CD4-positive, alpha-beta T cell treated with Interferon alpha-2 for 1 hour (primary cell): Measurements from ENCODE around the gene ARSB.
"Not testable (repeated sequence)": the region's sequence is repeated elsewhere in the genome, so short reads cannot be mapped to it uniquely, and the experiment has no call there.

Experiments used
- DNase-seq, 2 donors: peaks; one replicate each; pipeline ENCODE4 v3.0.0-alpha.2; 2020 to 2022

ARSB gene

DNA sequence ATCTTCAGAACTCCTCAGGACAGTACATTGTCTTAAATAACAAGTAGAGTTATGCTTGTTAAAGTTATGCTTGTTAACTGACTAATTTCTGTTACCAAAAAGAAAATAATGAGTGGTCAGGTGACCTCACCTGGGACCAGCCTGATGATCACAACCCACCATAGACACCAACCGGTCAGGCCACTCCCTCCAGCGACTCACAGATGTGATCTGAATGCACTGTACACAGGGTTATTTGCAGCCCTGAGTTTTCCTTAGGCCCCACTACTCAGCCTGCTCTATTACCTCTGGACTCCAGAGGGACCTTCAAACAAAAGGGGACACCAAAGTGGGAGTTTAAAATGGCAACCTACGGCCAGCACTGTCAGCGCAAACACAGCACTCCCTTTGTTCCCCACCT, 55.3 kb downstream of the ARSB start:
- DNase-seq, result no peak

DNA sequence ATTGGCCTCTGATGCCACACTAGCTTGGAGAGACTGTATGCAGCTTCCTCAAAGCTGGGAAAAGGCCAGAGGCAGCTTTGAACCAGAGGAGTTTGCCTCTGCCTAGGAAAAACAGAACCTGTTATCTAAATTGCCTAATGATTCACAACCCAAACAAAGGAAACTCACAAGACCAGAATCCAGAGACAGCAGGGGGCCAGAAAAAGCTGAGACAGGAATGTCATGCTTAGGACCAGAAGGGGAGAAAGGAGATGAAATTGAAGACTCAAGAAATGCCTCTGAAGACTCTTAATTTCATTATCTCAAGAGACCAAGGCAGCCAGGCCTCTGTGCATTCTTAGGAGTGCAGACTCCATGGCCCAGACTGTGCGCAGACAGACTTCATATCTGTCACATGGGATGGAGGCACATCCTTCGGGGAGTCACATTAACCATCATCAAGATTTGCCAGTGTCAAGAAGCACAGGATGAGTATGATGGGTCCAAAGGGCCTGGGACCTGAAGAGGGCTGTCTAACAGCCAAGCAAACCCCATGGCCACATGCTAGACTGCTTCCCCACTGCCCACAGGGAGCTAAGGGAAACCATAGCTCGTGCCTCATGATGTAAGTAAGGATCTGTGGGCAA, 57.3 kb downstream of the ARSB start:
- DNase-seq, result no peak

DNA sequence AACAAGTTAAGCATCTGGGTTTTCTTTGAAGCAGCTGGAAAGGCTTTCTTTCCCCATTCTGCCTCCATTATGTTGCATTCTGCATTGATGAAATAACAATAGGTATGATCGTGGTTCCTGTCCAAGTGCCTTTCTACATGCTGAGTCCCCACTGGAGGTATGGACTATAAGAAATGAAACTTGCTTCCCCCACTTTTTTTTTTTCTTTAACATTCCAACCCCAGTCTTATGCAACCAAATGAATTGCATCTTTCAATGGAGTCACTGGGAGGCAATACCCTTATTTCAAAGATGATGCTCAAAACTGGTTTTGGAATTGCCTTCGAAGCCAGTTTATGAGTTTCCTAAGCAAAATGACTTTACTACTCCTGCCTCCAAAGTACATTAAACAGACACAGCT, 58.9 kb downstream of the ARSB start:
- no peak for DNase-seq

DNA sequence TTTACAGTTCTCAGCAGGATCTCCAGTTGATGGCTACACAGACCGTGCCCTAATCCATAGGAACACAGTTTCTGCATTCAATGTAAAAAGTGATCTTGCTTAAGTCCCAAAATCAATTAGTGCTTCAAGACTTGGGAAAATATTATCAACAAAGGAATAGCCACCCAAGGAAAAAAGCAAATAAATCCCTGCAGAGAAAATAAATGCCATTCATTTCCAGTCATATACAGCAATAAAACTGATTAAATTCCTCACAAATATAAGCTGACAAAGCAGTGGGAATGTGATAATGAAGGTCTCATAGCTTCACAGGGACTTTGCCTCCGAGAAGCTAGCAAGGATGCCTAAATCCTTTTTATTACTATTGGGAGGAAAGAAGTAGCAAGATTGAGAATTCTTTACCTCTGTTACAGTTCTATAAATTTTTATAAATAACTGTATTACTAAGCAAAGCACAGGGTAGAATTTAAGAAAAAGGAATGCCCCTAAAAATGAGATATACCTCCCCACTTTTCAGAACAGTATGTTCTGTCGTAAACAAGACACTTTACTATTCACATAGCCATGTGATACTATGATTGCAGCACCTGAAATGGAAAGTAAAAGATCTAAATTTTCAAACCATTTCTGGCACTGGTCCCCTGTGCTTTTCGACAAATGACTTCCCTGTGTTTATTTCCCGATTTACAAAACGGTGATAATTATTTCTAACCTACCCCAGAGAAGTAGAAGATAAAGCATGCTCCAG, 59.8 kb downstream of the ARSB start:
- DNase-seq, result no peak

DNA sequence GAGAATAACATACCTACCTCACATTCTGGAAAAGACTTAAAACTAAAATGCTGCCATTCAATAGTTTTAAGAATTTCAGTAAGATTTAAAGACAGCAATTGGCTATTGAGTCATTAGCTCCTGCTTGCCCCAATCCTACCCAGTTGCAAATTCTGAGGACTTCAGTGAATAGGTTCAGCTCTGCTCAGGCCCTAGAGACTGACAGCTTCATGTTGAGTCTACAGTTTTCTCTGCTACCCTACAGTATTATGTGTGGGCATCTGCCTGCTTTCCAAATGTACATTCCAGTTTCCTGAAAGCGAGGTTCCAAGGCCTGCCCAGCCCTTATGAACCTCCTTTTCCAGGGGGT, 61.5 kb downstream of the ARSB start:
- DNase-seq, result no peak

DNA sequence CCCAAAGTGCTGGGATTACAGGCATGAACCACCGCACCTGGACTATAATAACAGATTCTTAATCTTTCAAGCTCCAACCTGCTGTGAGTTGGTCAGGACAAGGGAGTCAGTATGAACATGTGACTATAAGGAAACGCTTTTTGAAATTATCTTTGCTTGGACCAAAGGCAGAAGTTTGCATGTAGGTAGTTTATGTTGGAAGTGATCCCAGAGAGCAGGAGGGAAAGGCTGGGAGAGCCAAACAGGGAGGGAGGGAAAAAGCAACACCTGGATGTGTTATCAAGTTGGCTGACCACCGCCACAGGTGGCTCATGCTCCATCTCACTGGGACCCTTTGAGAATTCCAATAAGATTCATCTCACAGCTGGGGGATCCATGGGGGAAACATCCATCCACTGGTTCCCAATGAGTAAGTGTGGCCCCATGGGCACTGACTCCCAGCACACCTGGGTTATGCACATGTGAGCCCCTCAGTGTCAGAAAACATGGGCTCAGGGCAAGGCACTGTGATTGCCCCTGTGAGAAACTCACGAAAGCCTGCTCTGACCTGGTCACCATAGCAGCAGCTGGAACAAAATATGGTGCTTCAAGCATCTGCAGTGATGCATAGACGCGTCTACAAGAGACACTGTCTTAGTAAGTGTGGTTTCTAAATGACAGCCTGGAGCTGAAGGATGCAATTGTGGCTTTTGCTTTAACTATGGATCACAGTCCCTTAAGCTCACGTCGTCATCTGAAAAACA, 62.1 kb downstream of the ARSB start:
- DNase-seq, result no peak

DNA sequence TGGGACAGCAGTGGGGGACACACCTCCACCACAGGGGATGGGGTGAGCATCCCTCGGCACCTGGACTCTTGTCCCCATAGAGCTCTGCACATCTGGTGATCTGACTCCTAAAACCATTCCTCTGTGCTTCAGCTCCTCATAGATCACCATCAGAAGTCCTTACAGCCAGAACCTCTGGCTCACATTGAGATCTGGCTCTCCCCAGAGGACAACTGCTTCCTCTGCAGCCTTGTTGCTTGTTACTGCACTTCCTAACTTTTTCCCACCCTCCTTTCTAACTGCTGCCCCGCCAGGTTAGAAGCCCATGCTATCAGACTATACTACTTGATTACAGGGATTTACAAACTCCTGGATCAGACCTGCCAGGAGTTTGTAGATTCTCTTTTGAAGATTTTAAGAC, 64.5 kb downstream of the ARSB start:
- DNase-seq, result no peak

DNA sequence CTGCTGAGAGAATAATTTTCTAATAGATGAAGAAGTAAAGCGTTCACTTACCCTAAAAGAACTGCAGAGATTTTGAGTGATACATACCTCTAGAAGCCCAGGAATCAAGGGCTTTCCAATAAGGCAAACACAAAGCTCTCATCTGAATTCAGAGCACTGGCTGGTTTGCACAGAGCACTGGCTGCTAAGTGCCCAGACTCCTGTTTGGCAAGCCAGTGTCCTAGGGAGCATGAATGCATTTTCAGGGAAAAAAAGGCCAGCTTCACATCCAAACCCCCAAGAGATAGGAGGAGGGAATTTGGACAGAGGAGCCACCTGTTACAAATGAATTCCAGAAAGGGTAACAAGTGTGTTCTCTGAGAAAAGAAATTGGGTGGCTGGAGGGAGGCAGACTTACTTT, 65.3 kb downstream of the ARSB start:
- no peak for DNase-seq

DNA sequence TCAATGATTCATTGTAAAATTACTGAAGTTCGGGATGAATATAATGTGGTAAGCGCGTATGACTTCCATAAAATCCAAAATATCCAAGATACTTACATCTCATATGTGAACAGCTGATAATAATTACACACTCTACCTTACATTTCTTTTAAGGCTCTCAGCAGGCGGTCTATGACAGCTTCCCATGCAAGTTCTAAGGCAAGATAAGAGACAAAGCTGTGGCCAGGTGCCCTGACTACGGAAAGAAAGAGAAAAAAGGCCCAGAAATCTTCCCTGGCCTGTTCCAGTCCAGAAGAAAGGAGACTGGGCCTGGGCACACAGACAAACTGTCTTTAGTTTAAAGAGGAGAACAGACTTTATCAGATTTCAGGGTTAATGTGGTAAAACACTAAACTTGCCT, 69.1 kb downstream of the ARSB start:
- no peak for DNase-seq

DNA sequence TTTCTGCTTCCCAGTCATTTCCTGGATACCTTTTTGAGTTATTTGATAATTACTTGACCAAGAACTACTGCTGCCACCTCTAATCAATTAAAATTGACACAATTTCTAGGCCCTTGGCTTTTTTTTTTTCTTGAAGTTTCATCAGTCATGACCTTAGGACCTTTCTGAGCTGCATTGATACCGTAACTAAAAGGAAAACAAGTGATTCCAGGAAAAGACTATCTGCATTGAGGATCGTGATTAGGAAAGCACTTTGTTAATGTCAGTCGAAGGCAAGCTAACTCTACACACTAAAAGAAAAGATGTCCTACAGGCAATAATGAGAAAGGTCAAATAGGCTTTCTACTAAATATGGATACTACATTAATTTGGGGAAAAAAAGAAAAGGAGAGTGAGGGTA, 69.9 kb downstream of the ARSB start:
- no peak for DNase-seq

DNA sequence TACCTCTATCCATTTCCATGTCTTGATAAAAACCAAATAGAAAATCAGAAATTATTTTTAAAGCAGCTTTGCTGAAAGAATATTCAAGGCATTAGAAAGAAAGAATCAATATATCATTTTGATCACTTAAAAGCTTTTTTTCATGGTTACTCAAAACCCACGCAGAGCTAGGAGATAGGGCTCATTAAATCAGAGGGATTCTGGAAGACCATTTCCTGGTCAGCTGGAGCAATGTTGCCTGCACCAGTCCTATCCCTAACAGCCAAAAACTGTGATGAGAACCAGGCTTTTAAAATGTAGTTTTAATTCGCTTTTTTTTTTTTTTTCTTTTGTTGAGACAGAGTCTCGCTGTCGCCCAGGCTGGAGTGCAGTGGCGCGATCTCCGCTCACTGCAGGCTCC, 72.3 kb downstream of the ARSB start:
- DNase-seq, result no peak

DNA sequence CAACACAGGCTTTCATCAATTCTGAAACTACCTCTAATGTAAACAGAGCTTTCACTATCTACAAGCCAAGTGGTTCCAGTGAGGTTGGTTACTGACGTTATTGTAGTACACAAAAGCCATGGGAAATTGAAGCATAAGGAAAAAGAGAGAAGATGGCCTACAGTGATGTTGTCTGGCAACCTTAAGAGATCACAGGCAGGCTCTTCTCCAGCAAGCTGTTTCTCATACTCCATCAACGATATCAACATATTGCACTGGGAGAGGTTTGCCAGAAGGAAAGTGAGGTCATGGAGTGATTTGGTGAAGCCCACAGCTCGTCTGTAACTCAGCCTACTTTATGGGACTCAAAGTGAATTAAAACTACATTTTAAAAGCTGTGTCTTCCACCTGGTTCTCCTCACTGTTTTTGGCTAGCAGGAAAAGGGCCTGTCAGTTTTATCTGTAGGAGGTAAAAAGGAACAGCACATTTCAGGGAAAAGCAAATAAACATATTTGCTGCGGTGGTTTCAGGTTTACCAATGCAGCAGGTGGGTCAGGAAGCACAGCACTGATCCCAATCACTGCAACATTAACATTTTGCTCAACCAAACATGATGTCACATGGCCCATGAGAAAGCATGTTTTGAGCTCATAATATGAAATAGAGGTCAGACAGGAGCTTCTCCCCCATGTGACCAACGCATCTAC, 72.9 kb downstream of the ARSB start:
- no peak for DNase-seq

DNA sequence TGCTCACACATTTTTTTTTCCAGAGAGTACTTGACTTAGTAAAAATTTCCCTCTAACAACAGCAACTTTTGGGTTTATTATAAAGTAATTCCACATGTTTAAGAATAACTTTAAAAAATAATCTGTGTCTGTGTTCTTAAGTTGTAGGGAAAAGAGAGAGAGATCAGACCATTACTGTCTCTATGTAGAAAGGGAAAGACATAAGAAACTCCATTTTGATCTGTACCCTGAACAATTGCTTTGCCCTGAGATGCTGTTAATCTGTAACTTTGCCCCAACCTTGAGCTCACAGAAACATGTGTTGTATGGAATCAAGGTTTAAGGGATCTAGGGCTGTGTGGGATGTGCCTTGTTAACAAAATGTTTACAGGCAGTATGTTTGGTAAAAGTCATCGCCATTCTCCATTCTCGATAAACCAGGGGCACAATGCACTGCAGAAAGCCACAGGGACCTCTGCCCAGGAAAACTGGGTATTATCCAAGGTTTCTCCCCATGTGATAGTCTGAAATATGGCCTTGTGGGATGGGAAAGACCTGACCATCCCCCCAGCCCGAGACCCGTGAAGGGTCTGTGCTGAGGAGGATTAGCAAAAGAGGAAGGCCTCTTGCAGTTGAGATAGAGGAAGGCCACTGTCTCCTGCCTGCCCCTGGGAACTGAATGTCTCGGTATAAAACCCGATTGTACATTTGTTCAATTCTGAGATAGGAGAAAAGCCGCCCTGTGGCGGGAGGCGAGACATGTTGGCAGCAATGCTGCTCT, 75.7 kb downstream of the ARSB start:
- DNase-seq, result not testable (repeated sequence)

DNA sequence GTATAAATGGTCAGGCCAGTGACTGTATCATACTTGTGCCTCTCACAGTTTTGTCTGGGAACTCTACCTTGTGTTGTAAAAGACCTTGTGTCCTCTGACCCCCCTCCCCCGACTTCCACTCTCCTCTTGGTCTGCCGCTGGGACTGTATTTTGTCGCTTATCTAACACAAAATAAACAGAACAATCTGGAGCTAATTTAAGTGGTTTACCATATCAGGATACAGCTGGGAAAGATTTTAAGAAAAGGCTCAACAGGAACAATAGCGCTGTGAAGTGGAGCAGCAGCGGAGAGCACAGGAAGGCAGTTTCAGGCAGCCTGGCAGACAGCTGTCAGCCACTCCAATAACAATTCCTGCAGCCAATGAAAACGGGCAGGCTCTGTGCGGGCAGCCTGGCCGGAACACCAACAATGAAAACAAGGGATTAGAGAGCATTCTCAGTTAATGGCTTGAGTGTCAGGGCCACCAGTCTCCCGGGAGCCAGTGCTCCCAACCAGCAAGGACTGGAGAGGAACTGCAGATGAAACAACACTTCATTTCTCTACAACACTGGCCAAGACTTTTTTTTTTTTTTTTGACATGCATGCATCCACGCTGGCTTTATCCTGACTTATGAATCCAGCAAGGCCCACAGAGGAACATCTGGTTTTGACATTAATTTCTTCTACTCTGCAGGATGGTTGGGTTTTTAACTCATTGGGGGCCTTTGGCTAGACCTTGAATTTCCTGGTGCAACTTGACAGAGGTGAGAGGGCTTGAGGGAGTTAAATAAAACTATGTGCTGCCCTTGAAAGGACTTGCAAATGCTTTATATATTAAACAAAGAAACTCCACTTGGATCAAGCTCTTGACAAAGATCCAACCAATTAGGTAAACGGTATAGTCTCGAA, 76.7 kb downstream of the ARSB start:
- DNase-seq, result no peak

DNA sequence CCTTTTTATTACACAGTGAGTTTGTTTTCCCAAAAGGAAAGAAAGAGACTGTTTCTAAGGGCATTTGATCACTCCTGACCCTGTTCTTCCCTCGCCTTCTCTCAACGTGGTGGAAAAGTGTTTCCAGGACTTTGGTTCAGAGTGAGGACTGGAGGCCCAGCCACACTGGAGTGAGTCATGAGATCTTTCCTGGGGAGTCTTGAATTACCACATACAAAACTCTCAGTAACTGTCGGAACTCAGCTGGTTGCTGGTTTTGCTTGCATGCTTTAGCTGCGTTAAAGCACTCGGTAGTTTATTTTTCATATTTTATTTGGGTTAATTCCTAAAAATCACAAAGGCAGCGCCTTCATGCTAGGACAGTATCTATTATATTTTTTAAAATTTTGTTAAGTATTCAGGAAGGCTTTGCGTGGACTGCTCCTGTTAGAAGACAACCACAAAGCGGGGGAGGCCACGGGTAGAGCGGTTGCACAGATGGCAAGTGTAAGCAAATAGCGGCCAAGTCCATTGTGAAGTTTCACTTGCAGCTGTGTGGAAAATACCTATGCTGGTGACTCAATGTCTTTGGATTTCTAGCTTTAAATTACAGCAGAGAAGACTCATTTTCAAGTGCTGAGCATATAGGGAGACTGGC, 77.7 kb downstream of the ARSB start:
- no peak for DNase-seq

DNA sequence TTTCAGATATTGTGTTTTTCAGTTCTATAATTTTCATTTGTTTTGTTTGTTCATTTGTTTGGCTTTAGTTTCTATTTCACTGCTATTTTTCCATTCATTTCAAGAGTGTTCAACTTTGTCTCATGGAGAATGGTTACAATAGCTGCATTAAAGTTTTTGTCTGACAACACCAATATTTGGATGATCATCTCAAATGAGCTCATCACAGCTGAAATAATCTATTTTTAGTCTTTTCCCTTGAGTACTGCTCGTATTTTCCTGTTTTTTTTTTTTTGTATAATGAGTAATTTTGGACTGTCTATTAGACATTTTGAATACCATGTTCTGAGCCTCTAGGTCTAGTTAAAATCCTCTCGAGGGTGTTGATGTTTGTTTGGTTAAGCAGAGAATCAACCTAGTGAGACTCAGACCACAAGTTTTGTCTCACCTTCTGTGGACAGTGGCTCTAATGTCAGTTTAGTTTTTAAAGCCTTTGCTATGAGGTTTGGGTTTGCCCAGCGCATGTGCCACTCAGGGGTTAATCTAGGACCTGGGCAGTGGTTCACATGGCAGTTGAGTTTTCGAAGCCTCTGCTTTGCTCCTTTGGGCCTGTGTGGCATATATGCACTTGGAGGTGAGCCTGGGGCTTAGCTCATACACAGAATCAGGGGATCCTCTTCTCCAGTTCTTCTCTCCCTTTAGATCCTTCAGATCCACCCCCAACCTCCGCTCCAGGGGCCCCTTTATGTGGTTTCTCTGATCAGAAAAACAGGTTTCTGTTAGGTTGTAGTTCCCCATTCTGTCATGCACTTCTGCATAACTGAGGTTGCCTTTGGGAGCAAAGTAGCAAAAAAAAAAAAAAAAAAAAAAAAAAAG, 79.8 kb downstream of the ARSB start:
- DNase-seq, result no peak

DNA sequence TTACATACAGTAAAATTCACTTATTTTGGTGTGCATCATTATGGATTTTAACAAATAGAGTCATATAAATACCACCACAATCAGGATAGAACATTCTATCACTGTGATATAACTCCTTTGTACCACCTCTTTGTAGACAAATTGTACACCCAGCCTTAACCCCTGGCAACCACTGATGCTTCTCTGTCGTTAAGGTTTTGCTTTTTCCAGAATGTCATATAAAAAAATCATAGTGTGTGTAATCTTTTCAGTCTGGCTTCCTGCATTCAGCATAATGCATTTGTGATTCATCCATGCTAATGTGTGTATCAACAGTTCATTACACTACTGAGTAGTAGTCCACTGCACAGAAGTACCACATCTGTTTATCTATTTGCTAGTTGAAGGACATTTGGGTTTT, 81.2 kb downstream of the ARSB start:
- DNase-seq, result no peak

DNA sequence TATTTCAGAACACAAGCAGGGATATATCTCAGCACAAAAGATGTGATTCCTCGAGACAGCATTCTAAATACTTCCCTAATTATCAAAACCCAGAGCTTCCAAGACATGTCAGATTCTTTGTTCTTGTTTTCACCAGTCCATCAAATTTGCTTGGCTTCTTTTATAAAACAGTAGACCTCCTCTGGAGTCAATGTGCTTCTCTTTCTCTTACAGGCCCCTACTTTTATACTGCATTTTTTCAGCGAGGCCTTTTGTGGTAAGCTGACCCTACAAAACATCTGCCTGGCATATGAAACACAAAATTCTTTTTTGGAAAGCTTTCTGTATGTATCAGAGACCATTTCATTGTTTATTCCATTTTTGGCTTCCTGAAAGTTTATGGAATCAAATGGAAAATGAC, 81.8 kb downstream of the ARSB start:
- no peak for DNase-seq

DNA sequence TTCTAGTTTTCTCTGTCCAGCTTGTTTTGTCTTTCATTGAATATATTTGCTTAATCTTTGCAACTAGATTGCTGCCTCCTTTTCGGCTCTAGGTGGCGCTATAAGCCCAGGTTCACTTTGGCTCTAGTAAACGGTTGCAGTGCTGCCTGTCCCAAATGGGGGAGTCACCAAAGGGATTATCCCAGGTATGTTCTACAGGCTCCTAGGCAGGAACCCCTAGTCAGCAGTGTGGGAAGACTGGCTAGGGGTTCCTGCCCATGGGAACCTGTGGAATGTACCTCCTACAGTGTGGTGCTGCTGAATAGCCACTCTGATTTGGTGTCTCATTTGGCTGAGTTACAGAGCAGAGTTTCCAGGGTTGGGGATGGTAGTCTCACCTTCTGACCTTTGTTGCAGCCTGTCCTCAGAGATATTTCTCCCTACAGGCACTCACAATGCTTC, 85.2 kb downstream of the ARSB start:
- peak in 1 of 2 donors; percentile 10 for DNase-seq

DNA sequence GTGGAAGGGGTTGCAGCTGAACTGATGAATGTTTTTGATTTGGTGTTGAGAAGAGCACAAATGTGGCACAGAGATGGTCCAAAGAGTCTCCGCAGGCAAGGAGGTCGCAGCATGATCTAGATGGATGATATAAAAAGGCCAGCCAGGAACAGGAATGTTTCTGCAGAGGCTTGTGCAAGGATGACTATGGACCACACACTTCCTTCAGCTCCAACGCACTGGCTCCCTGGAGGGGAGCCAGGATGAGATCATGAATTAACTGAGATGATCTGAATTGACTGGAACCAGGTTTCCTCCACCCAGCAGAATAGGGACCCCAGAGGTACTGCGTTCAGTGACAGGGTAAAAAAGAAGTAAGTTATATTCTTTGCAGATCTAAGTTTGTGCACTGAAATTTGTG, 89.0 kb downstream of the ARSB start:
- no peak for DNase-seq
